ENCODE measurements around the gene VPS33A.

- TF ChIP-seq CTCF (IDR thresholded peaks at IDR 0.05; ENCODE audit: insufficient read depth, low read length): no peak
- TF ChIP-seq POLR2AphosphoS5 (IDR thresholded peaks at IDR 0.05; ENCODE audit: low read depth): no peak
- no peak for TF ChIP-seq REST (IDR thresholded peaks at IDR 0.05; ENCODE audit: insufficient replicate concordance, low read depth)
- TF ChIP-seq GABPA (IDR thresholded peaks at IDR 0.05; ENCODE audit: low read depth): no peak
- no peak for TF ChIP-seq SPI1 (IDR thresholded peaks at IDR 0.05; ENCODE audit: borderline replicate concordance, low read depth)
Observed at GRCh38 chr12:122312926-122313325, 46.6 kb upstream of the VPS33A start.
